DND-41 (cell line): ENCODE results near the gene UBE2D3.

Experiments
- EZH2 ChIP-seq: IDR thresholded peaks from 3 replicates; pipeline ENCODE4 v1.6.1; 2012; ENCODE audit warnings: borderline replicate concordance, low read depth, mild to moderate bottlenecking, moderate library complexity, low read length, inconsistent platforms; ENCODE audit not compliant: severe bottlenecking
- TF ChIP-seq, protein P1 (sequence below): IDR thresholded peaks from 2 replicates; pipeline ENCODE4 v1.5.1; 2012; ENCODE audit warnings: borderline replicate concordance, low read length, moderate library complexity, mild to moderate bottlenecking; ENCODE audit not compliant: poor library complexity, severe bottlenecking; ENCODE audit errors: extremely low read depth

DNA sequence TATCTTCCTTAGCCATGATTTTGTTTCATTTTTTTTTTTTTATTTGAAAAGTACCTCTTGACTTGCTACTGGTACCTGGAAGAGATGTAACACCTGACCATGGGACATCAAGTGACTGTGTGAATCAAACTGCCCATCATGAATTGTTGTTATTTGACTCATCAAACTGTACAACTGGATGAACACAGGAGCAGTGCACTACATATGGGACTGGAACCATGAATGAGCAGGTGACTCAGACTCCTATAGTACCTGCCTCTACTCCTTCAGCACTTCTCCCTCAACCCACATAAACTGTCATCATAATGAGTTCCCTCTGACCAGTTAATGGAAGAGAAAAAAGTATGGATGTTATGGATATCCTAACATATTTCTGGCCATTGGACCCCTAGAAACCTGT is 15.9 kb upstream of the UBE2D3 start:
- TF ChIP-seq, protein P1, sequence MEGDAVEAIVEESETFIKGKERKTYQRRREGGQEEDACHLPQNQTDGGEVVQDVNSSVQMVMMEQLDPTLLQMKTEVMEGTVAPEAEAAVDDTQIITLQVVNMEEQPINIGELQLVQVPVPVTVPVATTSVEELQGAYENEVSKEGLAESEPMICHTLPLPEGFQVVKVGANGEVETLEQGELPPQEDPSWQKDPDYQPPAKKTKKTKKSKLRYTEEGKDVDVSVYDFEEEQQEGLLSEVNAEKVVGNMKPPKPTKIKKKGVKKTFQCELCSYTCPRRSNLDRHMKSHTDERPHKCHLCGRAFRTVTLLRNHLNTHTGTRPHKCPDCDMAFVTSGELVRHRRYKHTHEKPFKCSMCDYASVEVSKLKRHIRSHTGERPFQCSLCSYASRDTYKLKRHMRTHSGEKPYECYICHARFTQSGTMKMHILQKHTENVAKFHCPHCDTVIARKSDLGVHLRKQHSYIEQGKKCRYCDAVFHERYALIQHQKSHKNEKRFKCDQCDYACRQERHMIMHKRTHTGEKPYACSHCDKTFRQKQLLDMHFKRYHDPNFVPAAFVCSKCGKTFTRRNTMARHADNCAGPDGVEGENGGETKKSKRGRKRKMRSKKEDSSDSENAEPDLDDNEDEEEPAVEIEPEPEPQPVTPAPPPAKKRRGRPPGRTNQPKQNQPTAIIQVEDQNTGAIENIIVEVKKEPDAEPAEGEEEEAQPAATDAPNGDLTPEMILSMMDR = no peak
- no peak for TF ChIP-seq EZH2
